Lower lobe of right lung (tissue), 2 donors: Measurements from ENCODE around the gene COG7. TPM values are rescaled to one million over a fixed set of nuclear protein-coding genes. Genes with fewer than 3 reads are reported as not detected.
"Not testable (repeated sequence)": the region's sequence is repeated elsewhere in the genome, so short reads cannot be mapped to it uniquely, and the experiment has no call there.

ENCODE experiments used
- ATAC-seq, 2 donors: fragments of 200-7000 bp; cut with Tn5 transposase; one replicate each; pipeline ENCODE4 v1.9.1; 2020 to 2022; ENCODE audit warnings: mild to moderate bottlenecking in 2 of 2, moderate library complexity in 2 of 2
- DNase-seq: peaks from one replicate; pipeline ENCODE4 v3.0.0-alpha.2; 2020
- H3K27ac ChIP-seq: fragments of 200-600 bp; one replicate; pipeline ENCODE4 v1.8.0; 2022
- H3K27me3 ChIP-seq: fragments of 200-600 bp; one replicate; pipeline ENCODE4 v1.8.0; 2022; ENCODE audit warnings: low read depth
- H3K36me3 ChIP-seq: fragments of 200-600 bp; one replicate; pipeline ENCODE4 v1.8.0; 2022; ENCODE audit warnings: mild to moderate bottlenecking
- H3K4me1 ChIP-seq: fragments of 200-600 bp; one replicate; pipeline ENCODE4 v1.8.0; 2022
- H3K4me3 ChIP-seq: fragments of 200-600 bp; one replicate; pipeline ENCODE4 v1.8.0; 2022; ENCODE audit warnings: mild to moderate bottlenecking
- H3K9me3 ChIP-seq: fragments of 200-600 bp; one replicate; pipeline ENCODE4 v1.8.0; 2022
- CTCF ChIP-seq: fragments of 200-600 bp; IDR thresholded peaks from one replicate; pipeline ENCODE4 v1.8.0; 2022; ENCODE audit warnings: antibody characterized with exemption, mild to moderate bottlenecking
- intact Hi-C: fragments of 100-400 bp; cut with DNase I; formaldehyde crosslinking; loops from one replicate; pipeline ENCODE4 v1.11.0; 2022
- total RNA-seq: library from RNA; stranded (reverse); fragmentation: NEBNext Ultra II Directional; extraction: Animal tissue kit (Norgen Biotek cat#: 25700); gene quantifications from one replicate; pipeline ENCODE4 v1.2.1, GENCODE V29; 2021
- donor health status: DM: no; HTN: yes; CAD: no; lungs with severe emphysema.

Gene COG7
- total RNA-seq, 1 donor from 2014 or later: 21.3 TPM

GRCh38 chr16:23397464-23397863, 55.5 kb downstream of the COG7 start:
- Histone ChIP-seq H3K36me3 (peaks cover 79% of the 10 kb centered on the region), H3K4me3 (no peak overlapping the region), H3K9me3 (no peaks in the 10 kb centered on the region), H3K27ac (no peak overlapping the region), H3K4me1 (peaks cover 20% of the 10 kb centered on the region), H3K27me3 (no peaks in the 10 kb centered on the region)
- no peak for TF ChIP-seq CTCF
- intact Hi-C loops: no loop called here
- no peak for DNase-seq
- no peak for ATAC-seq

GRCh38 chr16:23395732-23396131, 57.3 kb downstream of the COG7 start:
- DNase-seq (no peak), ATAC-seq (no peak)
- Histone ChIP-seq H3K4me1 (peaks cover 34% of the 10 kb centered on the region), H3K36me3 (peaks cover 80% of the 10 kb centered on the region), H3K27me3 (no peaks in the 10 kb centered on the region), H3K4me3 (no peak overlapping the region), H3K9me3 (no peaks in the 10 kb centered on the region), H3K27ac (no peak overlapping the region)
- no peak for TF ChIP-seq CTCF
- intact Hi-C loops: no loop called here

- no peak overlapping the region for H3K27ac ChIP-seq
- intact Hi-C loops: no loop called here
These were observed 58.7 kb downstream of the COG7 start for GRCh38 chr16:23394141-23394831.

GRCh38 chr16:23392223-23392600, 60.8 kb downstream of the COG7 start:
- peaks cover 75% of the 10 kb centered on the region for H3K36me3 ChIP-seq
- intact Hi-C loops: no loop called here

More at GRCh38 chr16:23394141-23394831, 58.7 kb downstream of the COG7 start:
- TF ChIP-seq CTCF: no peak
- ATAC-seq (no peak), DNase-seq (no peak)
- Histone ChIP-seq H3K36me3 (peaks cover 80% of the 10 kb centered on the region), H3K4me3 (no peak overlapping the region), H3K27me3 (no peaks in the 10 kb centered on the region), H3K4me1 (peaks cover 29% of the 10 kb centered on the region), H3K9me3 (no peaks in the 10 kb centered on the region)

GRCh38 chr16:23391381-23392222, 61.4 kb downstream of the COG7 start:
- Histone ChIP-seq H3K27me3 (no peaks in the 10 kb centered on the region), H3K9me3 (no peaks in the 10 kb centered on the region), H3K4me1 (peaks cover 29% of the 10 kb centered on the region), H3K36me3 (peaks cover 69% of the 10 kb centered on the region), H3K27ac (peak overlapping the region; percentile 31), H3K4me3 (no peak overlapping the region)
- no peak for TF ChIP-seq CTCF
- intact Hi-C loops: no loop called here
- DNase-seq (peak; percentile 74), ATAC-seq (peak; percentile 77 to 79)

More at GRCh38 chr16:23392223-23392600, 60.8 kb downstream of the COG7 start:
- Histone ChIP-seq H3K4me3 (no peak overlapping the region), H3K27ac (peak overlapping the region; percentile 61), H3K4me1 (peaks cover 29% of the 10 kb centered on the region), H3K9me3 (no peaks in the 10 kb centered on the region), H3K27me3 (no peaks in the 10 kb centered on the region)
- DNase-seq: peak; percentile 27
- no peak for TF ChIP-seq CTCF
- no peak for ATAC-seq

- DNase-seq, intact Hi-C loops, H3K4me3 ChIP-seq, ATAC-seq, H3K9me3 ChIP-seq, H3K27me3 ChIP-seq: not testable (repeated sequence)
- H3K36me3 ChIP-seq: peaks cover 53% of the 10 kb centered on the region
- peak overlapping the region; percentile 18 for H3K27ac ChIP-seq
- H3K4me1 ChIP-seq: peaks cover 29% of the 10 kb centered on the region
These were observed 63.1 kb downstream of the COG7 start for GRCh38 chr16:23389936-23390335.
